Cortex of kidney (tissue), 1 donor: ENCODE measurements around the gene OR5C1.
"Not testable (repeated sequence)": the region's sequence is repeated elsewhere in the genome, so short reads cannot be mapped to it uniquely, and the experiment has no call there.

ENCODE experiments used
- DNase-seq: peaks from one replicate; lab custom pipeline; 2025; lab: John Stamatoyannopoulos, UW

OR5C1 gene

DNA sequence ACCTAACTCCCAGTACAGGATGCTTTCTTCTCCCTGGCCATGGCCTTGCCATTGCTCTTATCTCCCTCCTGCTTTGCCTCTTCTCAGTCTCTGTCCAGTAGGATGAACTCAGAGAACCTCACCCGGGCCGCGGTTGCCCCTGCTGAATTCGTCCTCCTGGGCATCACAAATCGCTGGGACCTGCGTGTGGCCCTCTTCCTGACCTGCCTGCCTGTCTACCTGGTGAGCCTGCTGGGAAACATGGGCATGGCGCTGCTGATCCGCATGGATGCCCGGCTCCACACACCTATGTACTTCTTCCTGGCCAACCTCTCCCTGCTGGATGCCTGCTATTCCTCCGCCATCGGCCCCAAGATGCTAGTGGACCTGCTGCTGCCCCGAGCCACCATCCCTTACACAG, at the start of gene OR5C1:
TSS of gene OR5C1 (plus strand) at position 103 of the 400 bp plus-strand sequence. CDS start at position 103, 0 bp downstream.
- no peak for DNase-seq

DNA sequence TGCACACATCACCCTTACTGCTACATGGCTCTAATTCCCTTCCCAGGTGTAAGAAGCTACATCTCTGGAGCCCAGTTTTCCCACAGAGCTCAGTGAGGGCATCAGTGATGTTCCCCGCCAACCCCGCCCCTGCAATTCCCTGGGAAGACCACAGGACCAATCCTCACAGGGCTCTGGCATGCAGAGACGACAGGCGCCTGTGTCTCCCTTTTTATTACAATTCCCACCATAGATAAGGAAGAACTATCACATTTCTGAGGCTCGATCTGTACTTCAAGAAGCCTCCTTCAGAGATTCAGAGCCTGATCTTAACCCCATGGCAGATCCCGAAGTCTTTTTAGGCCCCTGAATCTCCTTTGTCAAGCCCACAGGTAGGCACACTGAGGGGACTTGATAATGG, 46.7 kb upstream of the OR5C1 start, which contains the start of gene OR1L6:
TSS of gene OR1L6 (plus strand) at position 301 of the 400 bp plus-strand sequence. CDS start 7,545 bp downstream, outside the sequence.
- no peak for DNase-seq

DNA sequence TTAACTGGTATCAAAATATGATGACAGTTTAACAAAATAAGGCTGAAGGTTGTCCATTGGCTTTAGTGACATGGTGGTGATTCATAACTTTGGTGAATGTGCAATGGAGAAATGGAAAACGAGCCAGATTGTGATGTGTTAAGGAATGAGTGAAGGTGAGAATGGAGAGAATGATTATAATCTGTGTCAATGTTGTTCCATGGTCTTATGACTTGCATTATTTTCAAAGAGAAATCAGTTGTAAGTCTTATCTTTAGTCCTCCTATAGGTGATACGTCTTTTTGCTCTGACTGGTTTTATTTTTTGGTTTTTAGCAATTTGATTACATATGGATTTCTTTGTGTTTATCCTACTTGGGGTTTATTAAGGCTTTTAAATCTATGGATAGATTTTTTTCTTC, 33.9 kb upstream of the OR5C1 start:
- DNase-seq, result no peak

DNA sequence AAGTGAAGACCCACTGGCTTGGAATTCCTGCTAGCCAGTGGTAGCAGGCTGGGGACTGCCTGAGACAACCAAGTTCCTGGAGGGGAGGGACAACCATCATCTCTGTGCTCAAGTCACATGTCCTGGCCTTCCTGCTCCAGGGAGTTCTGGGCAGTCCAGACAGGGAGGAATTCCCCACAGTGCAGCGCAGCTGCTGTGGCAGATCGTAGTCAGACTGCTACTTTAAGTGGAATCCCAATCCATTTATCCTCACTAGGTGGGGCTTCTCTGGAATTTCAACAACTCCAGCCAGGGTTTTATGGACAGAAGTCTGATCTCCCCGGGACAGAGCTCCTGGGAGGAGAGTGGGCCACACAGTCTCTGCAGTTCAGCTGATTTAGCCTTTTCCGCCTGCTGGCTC, 20.9 kb upstream of the OR5C1 start:
- no peak for DNase-seq

DNA sequence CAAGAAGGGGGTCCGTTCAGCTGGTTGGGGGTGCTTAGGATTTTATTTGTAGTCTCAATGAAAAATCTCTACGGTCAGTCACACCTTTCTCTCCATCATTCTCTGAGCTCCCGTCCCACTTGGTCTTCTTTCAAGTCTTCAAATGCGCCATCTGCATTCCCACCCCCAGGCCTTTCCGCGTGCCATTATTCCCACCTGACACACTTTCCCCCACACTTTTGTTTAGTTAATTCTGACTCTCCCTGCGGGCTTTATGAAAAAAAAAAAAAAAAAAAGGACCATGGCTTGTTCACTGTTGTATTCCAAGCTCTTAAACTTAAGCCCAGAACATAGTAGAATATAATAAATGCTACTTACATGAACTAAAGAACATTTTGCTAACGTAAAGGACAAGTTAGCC, 11.7 kb upstream of the OR5C1 start:
- DNase-seq, result no peak

DNA sequence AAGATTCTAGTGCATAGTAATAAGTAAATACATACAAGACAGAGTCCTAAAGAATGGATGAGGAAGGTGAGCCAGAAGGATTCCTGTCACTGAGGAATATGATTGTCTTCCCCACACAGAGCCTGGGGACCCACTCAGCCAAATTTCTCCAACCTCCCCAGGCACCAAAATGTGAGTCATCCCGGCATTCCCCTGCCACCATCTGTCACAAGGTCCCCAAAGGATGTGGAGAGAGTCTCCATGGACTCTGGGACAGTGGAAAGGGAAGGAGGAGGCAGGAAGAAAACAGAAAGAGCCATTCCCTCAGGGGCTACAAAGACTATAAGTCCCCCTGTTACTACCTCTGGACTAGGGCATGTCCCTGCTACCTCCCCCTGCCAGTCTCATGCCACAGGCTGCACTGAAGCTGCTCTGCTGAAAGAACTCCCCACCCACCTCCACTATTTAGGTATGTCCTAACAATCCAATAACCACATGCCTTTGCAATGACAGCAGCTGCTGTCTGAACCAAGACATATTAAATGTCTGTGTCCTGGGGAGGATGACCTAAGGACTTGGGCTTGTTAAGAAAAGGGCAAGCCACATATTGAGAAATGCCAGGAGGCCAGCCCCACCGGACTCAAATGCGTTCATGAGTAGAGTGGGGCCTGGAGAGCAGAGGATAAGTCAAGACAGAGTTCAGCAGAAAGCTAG, 10.7 kb upstream of the OR5C1 start:
- DNase-seq, result no peak

DNA sequence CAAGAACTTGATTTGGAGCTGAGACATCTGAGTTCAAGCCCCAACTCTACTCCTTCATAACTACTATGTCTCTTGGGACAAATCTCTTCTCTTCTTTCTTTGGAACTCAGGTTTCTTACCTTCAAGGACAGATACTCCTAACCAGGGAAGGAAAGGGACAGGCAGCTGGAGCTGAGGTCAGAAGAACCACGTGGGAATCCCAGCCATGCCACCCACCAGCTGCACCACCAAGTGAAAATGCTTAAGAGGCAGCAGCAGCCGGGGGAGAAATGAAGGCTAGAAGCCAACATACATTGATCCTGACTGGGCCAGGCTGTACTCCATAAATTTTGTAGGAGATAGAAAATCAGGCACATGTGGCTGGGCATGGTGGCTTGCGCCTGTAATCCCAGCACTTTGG, 9.6 kb upstream of the OR5C1 start:
- DNase-seq, result no peak

DNA sequence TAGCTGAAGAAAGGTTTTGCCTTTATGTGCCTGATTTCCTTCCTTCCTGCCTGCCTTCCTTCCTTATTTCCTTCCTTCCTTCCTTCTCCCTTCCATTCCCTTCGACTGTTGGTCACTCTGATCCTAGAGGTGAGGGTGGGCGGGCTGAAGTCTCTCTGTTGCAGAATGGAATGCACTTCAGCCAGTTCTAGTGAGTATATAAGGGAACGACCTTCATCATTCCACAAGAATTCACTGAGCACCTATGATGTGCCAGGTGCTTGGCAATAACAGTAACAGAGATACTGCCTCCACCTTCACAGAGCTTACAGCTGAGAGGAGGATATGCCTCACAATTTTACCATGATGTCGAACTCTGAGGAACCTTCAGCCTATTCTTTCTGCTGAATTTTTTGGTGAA, 8.7 kb upstream of the OR5C1 start:
- DNase-seq, result no peak

DNA sequence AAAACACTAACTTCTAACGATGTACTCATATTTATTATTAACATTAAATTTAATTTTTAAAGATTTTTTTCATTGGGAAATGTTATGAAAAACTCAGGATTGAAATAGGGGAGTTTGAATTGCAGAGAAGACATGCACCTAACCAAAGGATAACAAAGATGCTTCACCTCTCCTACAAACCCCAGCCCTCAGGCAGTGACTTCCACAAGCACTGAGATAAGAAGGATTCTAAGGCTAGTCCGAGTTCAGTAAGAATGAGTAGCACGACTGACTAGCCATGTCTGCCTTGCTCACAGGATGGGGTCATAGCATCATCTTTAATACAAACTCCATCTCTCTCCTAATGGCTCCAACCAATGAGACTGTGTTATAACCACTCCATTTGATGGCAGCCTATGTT, 7.1 kb upstream of the OR5C1 start:
- no peak for DNase-seq

DNA sequence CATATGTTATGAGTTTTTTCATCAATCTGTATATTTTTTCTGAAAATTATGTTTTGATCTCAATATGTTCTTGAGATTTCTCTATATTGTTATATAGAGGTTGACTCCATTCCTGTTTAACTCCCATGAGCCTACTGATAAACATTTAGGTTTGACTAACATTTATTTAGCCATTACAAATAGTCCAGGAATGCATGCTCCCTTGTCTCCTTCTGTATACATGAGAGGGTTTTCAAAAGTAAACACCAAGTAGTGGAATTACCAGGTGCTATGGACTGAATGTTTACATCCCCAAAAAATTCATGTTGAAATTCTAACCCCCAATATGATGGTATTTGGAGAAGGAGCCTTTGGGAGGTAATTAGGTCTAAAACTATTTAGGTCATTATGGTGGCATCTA, 3.5 kb upstream of the OR5C1 start:
- DNase-seq, result no peak

DNA sequence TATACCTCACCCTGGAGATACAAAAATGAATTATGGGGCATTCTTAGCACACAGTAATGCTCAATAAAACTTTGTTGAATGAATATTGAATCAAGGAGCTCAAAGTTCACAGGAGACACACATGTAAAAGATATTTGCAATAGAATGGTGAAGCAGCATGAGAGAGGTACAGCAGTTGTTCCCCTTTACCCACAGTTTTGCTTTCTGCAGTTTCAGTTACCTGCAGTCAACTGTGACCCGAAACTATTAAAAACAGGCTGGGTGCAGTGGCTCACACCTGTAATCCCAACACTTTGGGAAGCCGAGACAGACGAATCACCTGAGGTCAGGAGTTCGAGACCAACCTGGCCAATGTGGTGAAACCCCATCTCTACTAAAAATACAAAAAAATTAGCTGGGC, 2.4 kb upstream of the OR5C1 start:
- DNase-seq, result no peak

DNA sequence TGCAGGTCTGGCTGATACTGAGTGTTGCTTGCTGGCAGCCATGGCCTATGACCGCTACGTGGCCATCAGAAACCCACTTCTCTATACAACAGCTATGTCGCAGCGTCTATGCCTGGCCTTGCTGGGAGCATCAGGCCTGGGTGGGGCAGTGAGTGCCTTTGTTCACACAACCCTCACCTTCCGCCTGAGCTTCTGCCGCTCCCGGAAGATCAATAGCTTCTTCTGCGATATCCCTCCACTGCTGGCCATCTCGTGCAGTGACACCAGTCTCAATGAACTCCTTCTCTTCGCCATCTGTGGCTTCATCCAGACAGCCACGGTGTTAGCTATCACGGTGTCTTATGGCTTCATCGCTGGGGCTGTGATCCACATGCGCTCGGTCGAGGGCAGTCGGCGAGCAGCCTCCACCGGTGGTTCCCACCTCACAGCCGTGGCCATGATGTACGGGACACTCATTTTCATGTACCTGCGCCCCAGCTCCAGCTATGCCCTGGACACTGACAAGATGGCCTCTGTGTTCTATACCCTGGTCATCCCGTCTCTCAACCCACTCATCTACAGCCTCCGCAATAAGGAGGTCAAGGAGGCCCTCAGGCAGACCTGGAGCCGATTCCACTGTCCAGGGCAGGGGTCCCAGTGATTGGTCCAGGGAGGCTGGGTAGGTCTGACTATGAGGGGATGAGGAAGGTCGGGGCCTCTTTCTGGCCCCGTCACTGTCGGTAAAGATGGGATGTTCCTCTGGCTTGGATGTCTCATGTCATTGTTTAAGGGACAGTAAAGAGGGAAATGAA, 718 bp downstream of the OR5C1 start:
- no peak for DNase-seq

DNA sequence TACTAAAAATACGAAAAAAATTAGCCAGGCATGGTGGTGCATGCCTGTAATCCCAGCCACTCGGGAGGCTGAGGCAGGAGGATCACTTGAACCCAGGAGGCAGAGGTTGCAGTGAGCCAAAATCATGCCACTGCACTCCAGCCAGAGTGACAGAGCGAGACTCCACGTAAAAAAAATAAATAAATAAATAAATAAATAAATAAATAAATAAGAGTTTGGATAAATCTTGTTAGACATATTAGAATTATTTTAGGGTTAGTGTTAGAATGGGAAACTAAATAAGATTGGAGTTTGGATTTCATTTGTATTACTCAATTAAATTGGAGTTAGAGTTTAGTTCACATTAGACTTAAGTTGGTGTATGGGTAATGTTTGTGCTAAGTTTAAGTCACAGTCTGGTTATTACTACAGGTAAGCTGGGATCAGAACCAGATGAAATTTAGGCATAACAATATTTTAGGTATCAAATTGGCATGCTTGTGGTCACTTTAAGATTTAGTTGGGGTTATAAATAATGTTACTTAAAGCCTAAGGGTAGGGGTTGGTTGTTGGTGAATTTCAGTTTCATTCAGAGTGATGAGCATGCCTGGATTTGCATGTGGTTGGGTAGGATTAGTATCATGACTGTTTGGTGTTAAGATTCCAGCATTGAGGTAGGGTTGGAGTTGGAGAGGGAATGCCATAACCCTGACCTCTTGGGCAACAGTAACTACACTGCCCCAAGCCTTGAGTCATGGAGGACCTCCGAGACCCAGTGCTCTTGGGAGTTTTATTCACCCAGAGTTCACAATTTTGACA, 3.3 kb downstream of the OR5C1 start:
- DNase-seq, result no peak

DNA sequence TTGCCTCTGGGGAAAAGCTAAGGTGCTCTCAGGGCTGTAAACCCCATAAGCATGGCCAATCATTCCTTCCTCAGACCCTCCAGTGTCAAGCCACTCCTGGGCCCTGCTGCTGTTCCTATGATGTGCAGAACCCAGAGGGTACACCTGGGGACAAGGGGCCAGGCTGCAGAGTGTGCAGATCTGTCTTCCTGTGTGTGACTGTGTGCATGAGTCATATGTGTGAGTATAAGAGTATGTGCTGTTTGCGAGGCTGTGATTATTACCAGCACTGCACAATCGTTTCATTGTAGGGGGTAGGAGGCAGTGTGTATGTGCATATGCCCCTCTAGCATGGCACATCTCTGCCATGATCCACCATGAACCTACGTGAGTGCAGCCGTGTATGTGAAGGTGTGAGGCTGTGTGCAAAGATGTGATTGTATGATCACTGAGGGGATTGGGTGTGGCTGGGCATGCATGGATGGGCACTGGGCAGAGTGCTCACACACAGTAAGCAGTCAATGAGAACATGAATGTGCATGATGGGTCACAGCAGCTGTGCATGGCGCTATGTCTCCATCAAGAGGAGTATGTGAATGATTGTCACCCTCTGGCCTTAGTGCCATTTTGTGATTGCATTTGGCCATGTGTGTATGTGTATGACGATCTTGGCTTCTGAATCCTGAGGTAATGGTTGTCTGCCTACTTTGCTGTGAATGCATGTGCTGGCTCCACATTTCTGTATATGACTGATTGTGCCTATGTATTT, 8.8 kb downstream of the OR5C1 start:
- DNase-seq, result no peak

DNA sequence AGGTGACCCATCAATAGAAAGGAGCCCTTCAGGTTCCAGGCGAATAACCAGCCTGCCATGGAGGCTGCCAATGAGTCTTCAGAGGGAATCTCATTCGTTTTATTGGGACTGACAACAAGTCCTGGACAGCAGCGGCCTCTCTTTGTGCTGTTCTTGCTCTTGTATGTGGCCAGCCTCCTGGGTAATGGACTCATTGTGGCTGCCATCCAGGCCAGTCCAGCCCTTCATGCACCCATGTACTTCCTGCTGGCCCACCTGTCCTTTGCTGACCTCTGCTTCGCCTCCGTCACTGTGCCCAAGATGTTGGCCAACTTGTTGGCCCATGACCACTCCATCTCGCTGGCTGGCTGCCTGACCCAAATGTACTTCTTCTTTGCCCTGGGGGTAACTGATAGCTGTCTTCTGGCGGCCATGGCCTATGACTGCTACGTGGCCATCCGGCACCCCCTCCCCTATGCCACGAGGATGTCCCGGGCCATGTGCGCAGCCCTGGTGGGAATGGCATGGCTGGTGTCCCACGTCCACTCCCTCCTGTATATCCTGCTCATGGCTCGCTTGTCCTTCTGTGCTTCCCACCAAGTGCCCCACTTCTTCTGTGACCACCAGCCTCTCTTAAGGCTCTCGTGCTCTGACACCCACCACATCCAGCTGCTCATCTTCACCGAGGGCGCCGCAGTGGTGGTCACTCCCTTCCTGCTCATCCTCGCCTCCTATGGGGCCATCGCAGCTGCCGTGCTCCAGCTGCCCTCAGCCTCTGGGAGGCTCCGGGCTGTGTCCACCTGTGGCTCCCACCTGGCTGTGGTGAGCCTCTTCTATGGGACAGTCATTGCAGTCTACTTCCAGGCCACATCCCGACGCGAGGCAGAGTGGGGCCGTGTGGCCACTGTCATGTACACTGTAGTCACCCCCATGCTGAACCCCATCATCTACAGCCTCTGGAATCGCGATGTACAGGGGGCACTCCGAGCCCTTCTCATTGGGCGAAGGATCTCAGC, 11.6 kb downstream of the OR5C1 start, which contains the start of gene OR1K1:
TSS of gene OR1K1 (plus strand) at position 58 of the 995 bp plus-strand sequence. CDS start at position 58, 0 bp downstream.
- no peak for DNase-seq

DNA sequence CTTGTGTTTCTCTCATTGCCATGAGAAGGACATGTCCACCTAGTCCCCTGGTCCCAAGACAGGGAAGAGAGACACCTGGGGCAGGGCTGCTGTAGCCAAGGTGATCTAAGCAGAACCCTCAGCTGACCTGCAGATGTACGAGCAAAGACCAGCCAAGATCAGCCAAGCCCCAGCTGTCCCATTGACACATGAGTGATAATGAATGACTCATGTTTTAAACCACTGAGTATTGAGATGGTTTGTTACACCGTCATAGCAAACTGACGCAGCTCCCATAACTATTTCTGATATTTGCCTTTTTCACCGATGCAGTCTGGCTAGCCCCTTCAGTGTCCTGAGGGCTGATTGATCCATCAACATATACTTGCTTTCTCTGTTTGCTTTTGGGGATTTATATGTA, 17.9 kb downstream of the OR5C1 start:
- DNase-seq, result no peak

DNA sequence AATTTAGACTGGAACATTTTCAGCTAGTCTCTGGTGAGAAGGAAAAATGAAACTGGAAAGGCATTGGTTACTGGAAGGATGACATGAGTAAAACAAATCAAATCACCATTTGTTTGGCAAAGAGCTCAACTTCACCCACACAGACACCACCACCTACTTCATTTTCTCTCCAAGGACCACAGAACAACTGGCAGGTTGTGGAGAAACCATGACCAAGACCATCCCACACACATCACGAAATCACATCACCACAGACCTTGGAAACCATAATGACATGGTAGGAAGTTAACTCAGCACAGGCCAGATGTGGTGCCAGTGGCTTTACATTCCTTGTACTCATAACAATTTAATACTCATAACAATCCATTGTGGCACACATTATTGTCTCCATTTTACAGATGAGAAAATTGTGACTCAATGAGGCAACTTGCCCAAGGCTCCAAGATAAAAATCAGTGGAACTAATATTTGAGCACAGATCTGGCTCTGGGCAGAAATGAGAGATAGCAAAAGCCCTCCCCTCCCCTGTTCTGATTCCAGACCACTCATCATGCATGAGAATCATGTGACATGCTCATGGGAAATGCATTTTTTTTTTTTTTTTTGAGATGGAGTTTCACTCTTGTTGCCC, 18.7 kb downstream of the OR5C1 start:
- no peak for DNase-seq

DNA sequence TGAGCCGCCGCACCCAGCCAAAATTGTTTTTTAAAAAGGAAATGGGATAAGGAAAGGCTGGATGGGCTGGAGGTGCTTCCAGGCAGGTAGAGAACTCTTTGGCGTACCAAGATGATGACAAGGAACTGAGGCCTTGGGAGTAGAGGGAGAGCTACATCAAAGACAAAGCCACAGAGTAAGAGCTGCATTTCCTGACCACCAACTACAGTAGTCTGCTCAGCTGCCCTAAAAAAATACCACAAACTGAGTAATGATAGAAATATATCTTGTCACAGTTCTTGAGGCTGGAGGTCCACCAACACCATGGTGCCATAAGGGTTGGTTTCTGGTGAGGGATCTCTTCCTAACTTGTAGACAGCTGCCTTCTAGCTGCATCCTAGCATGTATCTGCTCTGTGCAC, 19.4 kb downstream of the OR5C1 start:
- DNase-seq, result no peak

DNA sequence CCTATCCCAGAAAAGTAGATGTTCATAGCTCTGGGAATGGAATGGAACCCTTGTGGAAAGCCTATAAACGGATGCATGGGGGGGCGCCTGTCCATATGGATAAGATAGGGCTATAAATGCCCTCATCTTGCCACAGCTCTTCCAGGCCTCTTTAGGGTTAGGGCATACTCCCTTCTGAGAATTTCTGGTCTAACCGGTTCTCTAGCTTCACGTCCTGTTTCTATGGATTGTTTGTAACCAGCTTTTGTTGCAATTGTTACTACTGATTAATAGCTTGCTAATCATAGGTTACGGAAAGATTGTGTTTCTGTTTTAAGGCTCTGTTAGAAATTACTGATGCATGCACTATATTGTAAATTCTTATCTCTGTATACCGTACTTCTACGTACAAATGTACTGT, 20.5 kb downstream of the OR5C1 start:
- DNase-seq, result not testable (repeated sequence)

DNA sequence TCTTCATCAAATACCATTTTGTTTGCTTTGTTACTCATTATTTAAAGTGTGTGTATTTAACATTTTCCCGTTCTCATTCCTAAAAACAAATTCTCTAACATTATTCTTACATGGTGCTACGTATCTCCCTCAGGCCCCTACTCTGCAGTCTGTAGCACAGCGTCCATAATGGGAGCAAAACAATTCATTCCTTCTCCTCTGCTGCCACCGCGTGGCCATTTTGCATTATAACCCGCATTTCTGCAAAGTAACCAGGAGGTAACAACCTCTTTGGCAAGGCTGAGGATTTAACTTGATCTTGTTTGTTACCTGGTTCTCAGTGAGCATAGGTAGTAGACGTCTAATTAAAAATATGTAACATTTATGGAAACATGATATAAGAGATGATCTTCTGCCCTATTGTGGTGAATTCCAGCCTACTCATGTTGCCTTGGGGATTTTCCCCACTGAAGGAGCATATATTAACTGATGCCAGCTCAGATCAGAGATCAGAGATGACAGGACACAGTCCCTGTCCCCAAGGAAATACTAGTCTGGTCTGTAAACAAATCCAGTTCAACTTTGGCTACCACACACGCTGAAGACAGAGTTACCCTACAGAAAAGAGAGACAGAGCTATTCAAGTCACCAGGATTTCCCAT, 21.7 kb downstream of the OR5C1 start:
- DNase-seq, result no peak
